IPS-NIHi11 (cell line): ENCODE data around the gene RARA.
"Not testable (repeated sequence)": the region's sequence is repeated elsewhere in the genome, so short reads cannot be mapped to it uniquely, and the experiment has no call there.

Source experiments
- DNase-seq: peaks from one replicate; pipeline ENCODE4 v3.0.0; 2012; ENCODE audit warnings: mixed read lengths, low spot score

RARA gene

GRCh38 chr17:40376541-40376940 lies 67.6 kb downstream of the RARA start:
- DNase-seq: not testable (repeated sequence)

- no peak for DNase-seq
Observed at GRCh38 chr17:40377832-40378231, 68.9 kb downstream of the RARA start.

- no peak for DNase-seq
Observed at GRCh38 chr17:40378966-40379365, 70.0 kb downstream of the RARA start.

- DNase-seq: no peak
Observed at GRCh38 chr17:40382251-40382650, 73.3 kb downstream of the RARA start.

GRCh38 chr17:40386555-40386954 lies 77.6 kb downstream of the RARA start:
- not testable (repeated sequence) for DNase-seq

- peak; percentile 46 for DNase-seq
Observed at GRCh38 chr17:40399185-40399584, 90.2 kb downstream of the RARA start.

- DNase-seq: no peak
Observed at GRCh38 chr17:40402668-40403067, 93.7 kb downstream of the RARA start.

- DNase-seq: no peak
Observed at GRCh38 chr17:40404003-40404402, 95.0 kb downstream of the RARA start.
